NCI-H446 (cell line): ENCODE results near the gene DNAH1.
A peak's percentile ranks its signal among the peaks of the same experiment; 100 is the strongest.

Experiments used
- DNase-seq, 2 experiments: peaks; one replicate each; lab custom pipeline; 2025; lab: John Stamatoyannopoulos, UW

The DNAH1 gene

DNA sequence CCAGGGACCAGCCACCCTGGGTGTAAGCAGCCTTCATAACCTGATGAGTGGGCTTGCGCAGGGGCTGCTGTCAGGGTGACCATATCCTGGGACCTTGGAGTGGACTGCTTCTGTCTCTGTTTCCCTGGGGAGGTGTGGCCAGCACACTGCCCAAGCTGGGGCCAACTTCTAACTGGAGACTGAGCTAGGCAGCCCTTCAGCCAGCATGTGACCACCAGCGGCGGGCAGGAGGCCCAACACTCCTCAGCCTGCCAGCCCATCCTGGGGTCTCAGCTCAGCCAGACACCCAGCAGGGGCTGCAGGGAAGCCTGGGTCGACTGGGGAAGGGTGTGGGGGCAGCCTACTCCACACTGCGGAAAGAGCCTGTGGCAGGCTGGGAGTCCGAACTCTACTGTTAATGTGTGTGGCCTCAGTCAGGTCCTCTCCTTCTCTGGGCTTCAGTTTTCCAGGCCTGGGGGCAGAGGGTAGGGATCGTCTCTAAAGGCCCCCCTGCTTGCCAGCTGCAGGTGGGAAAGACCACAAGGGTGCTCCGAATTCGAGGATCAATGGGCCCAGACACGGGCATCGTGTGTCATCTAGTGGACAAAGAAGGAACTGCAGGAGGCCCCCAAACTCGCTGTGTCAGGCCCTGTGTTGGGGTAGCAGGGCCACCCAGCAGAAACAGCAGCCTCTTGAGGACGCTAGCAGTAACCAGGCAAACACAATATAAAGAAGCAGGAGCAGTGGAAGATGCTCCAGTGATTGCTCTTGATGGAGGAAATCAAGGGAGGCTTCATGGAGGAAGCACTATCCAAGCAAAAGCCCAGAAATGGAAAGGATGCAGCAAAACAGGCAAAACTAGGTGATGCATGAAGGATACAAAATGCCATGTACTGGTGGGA, 130.8 kb downstream of the DNAH1 start:
- peak; percentile 15 to 52 for DNase-seq

DNA sequence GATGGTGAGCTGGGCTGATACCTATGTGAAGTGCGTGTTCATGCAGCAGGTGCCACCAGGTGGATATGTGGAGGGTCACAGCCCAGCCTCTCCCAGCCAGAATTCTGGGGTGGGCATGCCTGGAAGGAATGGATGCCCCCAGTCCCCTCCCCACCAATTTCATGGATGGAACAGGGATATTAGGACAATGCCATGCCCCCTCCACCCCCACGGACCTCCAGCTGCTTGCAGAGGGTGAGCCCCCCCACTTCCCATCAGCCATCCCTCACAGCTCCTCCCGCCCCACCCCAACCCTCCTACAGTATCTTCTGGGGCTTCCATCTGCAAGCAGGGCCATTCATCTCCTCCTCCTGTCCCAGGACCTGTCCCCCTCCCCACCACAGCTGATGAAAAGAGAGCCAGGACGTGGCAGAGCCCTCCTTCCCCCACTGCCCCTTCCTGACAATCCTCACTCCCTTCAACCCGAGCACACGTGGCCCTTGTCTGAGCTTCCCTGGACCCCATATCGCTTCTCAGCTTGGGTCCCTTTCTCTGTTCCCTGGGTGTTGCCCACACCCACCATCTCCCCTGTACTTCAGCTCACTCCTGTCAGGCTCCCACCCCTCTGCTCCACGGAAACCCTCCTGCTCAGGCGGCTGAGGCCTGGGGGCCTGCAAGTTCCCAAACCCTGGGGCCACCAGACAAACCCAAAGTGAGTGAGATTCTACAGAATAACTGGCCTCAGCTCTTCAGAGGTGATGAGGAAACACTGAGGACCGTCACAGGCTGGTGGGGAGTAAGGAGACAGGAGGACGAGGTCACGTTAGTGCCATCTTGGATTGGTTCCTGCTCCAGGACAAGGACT, 131.6 kb downstream of the DNAH1 start:
- no peak for DNase-seq
